Activated CD4-positive, CD25-positive, alpha-beta regulatory T cell treated with anti-CD3 and anti-CD28 coated beads, Interleukin-2, amount 50 U/mL, for 24 hours (primary cell): ENCODE data around the gene CNTN5.
"Not testable (repeated sequence)": the region's sequence is repeated elsewhere in the genome, so short reads cannot be mapped to it uniquely, and the experiment has no call there.

Experiments
- ATAC-seq, 2 donors: fragments of 150-1000 bp; cut with Tn5 transposase; one replicate each; pipeline ENCODE4 v1.10.0; 2021; ENCODE audit warnings: mild to moderate bottlenecking in 1 of 2, moderate library complexity in 1 of 2

Gene CNTN5

GRCh38 chr11:99795999-99796398 is 775.2 kb downstream of the CNTN5 start:
- no peak for ATAC-seq

DNA sequence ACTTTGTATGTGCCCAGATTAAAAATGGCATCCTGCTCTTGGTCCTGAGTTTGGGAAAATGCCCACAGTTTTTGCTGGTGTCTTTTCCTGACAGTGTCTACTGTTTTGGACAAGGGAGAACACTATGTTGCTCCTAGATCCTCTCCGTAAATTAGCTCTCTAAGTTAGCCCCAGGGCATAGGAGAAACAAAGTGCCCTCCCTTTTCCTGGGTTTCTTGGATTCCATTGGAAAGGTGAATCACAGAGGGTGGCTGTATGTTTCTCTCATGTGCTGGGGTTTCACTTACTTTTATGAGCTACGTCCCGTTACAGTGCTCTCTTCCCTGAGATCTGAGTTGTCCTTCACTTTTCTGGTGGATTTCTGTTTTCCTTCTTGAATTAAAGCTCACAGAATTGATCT is 782.8 kb downstream of the CNTN5 start:
- ATAC-seq = no peak

- ATAC-seq = no peak
Measured at GRCh38 chr11:99812516-99812915, 791.8 kb downstream of the CNTN5 start.

GRCh38 chr11:99814021-99814420 is 793.3 kb downstream of the CNTN5 start:
- no peak for ATAC-seq

GRCh38 chr11:99814738-99815137 is 794.0 kb downstream of the CNTN5 start:
- no peak for ATAC-seq

- no peak for ATAC-seq
Measured at GRCh38 chr11:99818991-99819390, 798.2 kb downstream of the CNTN5 start.

- no peak for ATAC-seq
Measured at GRCh38 chr11:99822846-99823565, 802.3 kb downstream of the CNTN5 start.

DNA sequence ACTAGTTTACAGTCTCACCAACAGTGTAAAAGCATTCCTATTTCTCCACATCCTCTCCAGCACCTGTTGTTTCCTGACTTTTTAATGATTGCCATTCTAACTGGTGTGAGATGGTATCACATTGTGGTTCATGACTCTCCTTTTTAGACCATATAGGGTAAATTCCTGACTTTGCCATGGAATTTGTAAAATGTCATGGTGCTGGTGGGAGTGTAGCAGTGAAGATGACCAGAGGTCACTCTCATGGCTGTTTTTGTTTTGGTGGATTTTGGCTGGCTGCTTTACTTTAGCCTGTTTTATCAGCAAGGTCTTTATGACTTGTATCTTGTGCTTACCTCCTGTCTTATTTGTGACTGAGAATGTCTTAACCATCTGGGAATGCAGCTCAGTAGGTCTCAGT is 816.0 kb downstream of the CNTN5 start:
- ATAC-seq = not testable (repeated sequence)

- no peak for ATAC-seq
Measured at GRCh38 chr11:99841885-99842284, 821.1 kb downstream of the CNTN5 start.

- ATAC-seq = no peak
Measured at GRCh38 chr11:99865951-99866350, 845.2 kb downstream of the CNTN5 start.

DNA sequence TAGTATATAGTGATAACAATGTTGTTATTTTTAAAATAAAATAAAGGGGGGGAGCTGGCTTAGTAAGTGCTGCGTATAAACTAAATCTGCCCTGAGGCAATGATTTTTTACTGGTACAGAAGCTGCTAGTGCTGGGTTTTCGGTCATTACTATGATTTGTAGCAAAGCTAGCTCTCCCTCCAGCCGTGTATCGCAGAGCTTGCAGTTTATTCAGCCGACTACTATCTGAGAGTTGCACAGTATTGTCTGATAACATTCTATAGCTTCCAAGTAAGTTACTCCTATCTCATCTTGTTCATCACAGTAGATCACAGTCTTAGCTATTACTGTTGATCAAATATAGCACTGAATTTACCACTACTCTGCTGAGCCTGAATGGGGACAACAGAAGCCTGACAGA is 860.9 kb downstream of the CNTN5 start:
- no peak for ATAC-seq

- no peak for ATAC-seq
Measured at GRCh38 chr11:99884750-99885149, 864.0 kb downstream of the CNTN5 start.

DNA sequence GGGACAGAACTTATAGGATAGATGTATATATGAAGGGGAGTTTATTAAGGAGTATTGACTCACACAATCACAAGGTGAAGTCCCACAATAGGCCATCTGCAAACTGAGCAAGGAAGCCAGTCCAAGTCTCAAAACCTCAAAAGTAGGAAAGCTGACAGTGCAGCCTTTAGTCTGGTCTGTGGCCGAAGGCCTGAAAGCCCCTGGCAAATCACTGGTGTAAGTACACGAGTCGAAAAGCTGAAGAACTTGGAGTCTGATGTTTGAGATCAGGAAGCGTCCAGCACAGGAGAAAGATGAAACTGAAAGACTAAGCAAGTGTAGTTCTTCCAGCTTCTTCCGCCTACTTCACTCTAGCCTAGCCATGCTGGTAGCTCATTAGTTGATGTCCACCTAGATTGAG is 866.7 kb downstream of the CNTN5 start:
- ATAC-seq = no peak

DNA sequence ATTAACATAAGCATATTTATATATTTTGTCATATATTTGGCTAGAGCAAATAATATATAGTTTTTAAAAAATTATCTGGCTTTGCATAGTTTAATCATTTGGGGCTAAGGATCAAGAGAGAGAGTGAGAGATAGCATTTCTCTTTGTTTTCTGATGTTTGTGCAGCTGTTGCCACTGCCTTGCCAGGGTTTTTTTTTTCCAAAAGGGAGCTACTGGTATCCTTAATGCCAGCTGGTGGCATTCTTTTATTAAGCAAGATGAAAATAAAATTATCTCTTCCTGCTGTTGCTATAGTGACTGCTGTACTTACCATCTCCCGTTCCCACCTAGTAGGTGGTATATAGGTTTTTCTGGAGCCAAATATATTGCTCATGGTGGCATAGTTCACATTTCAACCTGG is 873.1 kb downstream of the CNTN5 start:
- ATAC-seq = no peak

GRCh38 chr11:99901175-99901574 is 880.4 kb downstream of the CNTN5 start:
- ATAC-seq = no peak

GRCh38 chr11:99911116-99911515 is 890.4 kb downstream of the CNTN5 start:
- ATAC-seq = no peak

GRCh38 chr11:99916078-99916477 is 895.3 kb downstream of the CNTN5 start:
- ATAC-seq = no peak

DNA sequence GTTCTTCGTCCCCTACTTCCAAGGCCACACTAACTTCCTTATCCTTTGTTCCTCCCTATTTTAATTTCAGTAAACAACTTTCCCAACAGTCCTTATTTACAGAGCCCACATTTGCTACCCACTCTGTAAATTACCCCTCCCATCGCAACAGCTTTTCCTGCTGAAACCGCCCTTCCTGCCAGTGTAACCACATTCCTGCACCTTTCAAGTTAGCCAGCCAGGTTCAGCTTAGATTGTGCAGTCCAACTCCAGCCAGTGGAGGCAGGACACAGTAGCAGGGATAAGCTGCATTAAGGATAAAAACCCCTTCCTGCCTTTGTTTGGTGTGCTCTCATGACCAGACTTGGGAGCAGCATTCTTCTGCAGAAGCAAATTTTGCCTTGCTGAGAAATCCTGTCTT is 898.0 kb downstream of the CNTN5 start:
- ATAC-seq = no peak

DNA sequence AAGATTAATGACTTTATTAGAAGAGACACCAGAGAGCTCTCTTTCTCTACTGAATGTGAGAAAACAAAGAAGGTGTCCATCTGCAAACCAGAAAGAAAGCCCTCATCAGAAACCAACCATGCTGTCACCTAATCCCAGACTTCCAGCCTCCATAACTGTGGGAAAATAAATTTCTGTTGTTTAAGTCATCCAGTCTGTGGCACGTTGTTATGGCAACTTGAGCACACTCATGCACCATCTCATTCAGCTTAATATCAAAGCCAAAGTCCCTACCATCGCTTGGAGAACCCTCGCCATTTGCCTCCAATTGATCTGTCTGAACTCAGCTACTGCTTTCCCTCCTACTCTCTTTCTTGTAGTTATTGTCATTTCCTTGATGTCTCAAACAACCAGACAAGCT is 900.2 kb downstream of the CNTN5 start:
- ATAC-seq = no peak

DNA sequence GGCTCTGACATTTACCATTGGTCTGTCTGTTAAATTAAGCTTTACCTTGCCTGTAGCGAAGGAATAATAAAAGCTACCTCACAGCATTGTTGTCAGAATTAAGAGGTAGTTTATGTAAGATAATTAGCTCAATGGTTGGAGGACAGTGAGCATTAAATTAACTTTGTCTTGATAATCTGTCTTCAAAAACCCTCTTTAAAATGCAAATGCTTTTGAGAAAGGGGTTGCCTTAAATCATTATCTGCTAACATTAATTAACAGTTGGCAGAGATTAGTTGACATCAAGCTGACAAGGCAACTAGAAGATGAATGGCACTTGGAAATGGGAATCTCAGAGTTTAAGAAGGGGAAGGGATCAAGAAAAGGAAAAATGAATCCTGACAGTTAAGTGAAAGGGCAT is 905.2 kb downstream of the CNTN5 start:
- no peak for ATAC-seq

- ATAC-seq = no peak
Measured at GRCh38 chr11:99932684-99933083, 911.9 kb downstream of the CNTN5 start.

DNA sequence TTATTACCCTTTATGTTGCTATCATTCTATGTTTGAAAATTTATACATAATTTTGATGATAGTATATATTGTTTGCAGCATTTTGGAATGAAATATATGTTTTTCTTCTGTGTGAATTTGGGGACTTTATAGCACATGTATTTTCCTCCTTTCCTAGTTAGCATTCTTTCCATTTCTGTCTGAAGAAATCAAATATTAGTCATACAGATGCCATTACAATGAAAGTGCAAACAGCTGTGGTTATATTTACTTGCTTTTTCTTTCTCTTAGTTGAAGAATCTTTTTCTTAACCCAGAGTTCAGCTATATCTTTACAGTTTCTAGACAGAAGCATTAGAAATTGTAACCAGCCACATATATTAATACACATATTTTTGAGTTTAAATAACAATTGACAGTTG is 913.3 kb downstream of the CNTN5 start:
- ATAC-seq = no peak

DNA sequence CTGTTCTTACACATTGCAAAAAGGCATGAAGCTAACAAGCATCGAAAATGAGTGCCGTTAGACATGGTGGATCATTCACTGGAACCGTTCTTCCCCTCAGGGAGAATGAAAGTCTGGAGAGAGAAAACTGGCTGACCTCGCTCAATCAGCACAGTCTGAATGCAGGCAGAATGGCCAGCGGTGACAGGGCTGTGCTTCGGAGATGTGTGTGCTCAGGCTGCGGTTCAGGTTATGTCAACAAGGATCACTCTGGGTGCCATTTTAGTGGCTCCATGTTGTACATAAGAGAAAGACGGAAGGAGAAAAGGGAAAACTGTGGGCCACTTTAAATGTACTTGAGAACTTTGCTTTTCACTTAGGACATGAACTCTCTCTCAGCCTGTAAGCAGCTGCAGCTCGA is 916.6 kb downstream of the CNTN5 start:
- ATAC-seq = no peak

DNA sequence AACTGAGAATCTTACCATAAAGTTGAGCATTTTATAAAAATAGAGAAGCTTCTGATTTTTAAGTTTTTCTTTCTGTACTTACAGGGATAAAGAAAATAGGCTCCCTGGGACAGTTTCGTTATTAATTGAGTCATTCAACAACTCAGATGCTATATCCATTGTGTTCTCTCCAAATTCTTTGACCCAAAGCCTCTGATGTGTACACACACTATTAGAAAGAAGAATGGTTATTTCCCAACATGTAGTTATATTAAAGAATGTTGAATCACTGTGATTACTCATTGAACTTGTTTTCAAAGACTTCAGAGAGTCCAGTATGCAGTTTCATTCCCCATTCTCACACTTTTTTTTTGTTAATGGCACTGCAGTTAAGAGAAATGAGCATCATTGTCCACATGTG is 932.1 kb downstream of the CNTN5 start:
- no peak for ATAC-seq

DNA sequence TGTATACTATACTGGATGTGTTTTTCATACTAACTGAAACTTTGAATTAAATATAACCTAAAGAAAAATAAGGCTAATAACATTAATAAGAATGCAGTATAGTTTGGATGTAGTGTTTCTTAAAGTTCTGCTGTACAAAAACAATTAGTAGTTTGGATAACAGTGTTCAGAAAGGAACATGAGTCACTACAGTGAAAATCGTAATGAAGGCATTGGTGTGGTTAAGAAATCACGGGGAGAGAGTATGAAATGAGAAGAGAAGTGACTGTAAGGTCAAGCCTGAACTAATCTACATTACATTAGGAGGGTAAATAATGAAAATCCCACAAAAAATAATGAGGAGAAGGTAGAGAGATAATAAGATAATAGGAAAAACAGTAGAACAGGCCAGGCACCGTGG is 939.8 kb downstream of the CNTN5 start:
- ATAC-seq = no peak
